ENCODE results near the gene CREB1.
A peak's percentile ranks its signal among the peaks of the same experiment; 100 is the strongest.
"Not testable (repeated sequence)": the region's sequence is repeated elsewhere in the genome, so short reads cannot be mapped to it uniquely, and the experiment has no call there.

Gene CREB1

GRCh38 chr2:207621501-207622039 is 91.8 kb downstream of the CREB1 start:
- no peak for DNase-seq

- peak; percentile 83 for DNase-seq
Observed at GRCh38 chr2:207624185-207625013, 94.6 kb downstream of the CREB1 start.

- DNase-seq: peak; percentile 96
Observed at GRCh38 chr2:207625014-207625907, 95.5 kb downstream of the CREB1 start, which contains the start of gene METTL21A. TSS of gene METTL21A (minus strand) at chr2:207625394. CDS start at chr2:207624375, 1,019 bp downstream.

- no peak for DNase-seq
Observed at GRCh38 chr2:207629553-207629952, 99.8 kb downstream of the CREB1 start.

GRCh38 chr2:207630491-207630890 is 100.7 kb downstream of the CREB1 start:
- DNase-seq: no peak

GRCh38 chr2:207632575-207633493 is 103.1 kb downstream of the CREB1 start:
- peak; percentile 32 for DNase-seq

GRCh38 chr2:207633686-207634085 is 103.9 kb downstream of the CREB1 start:
- no peak for DNase-seq

- DNase-seq: no peak
Observed at GRCh38 chr2:207635468-207636200, 105.9 kb downstream of the CREB1 start.

GRCh38 chr2:207639288-207639687 is 109.5 kb downstream of the CREB1 start:
- not testable (repeated sequence) for DNase-seq

- no peak for DNase-seq
Observed at GRCh38 chr2:207640160-207640559, 110.4 kb downstream of the CREB1 start.

GRCh38 chr2:207640661-207641060 is 110.9 kb downstream of the CREB1 start:
- no peak for DNase-seq

- no peak for DNase-seq
Observed at GRCh38 chr2:207643892-207644291, 114.1 kb downstream of the CREB1 start.

GRCh38 chr2:207646582-207646981 is 116.8 kb downstream of the CREB1 start:
- DNase-seq: not testable (repeated sequence)

Data from activated CD4-positive, alpha-beta T cell treated with anti-CD3 and anti-CD28 coated beads, Interleukin-2, amount 50 U/mL, for 16 hours (primary cell).